ENCODE results near the gene C16orf90.
"Not testable (repeated sequence)": the region's sequence is repeated elsewhere in the genome, so short reads cannot be mapped to it uniquely, and the experiment has no call there.

C16orf90 gene

GRCh38 chr16:3482659-3483241, 12.5 kb downstream of the C16orf90 start:
- H3K4me1 ChIP-seq (ENCODE audit: insufficient read depth, low read length): peaks cover 9% of the 10 kb centered on the region
- H3K9ac ChIP-seq (ENCODE audit: low read depth, low read length): no peak overlapping the region
- H3K36me3 ChIP-seq (ENCODE audit: insufficient read depth, low read length): peaks cover 7% of the 10 kb centered on the region
- H3K9me3 ChIP-seq (ENCODE audit: control insufficient read depth, insufficient read depth, low read length): no peaks in the 10 kb centered on the region

DNA sequence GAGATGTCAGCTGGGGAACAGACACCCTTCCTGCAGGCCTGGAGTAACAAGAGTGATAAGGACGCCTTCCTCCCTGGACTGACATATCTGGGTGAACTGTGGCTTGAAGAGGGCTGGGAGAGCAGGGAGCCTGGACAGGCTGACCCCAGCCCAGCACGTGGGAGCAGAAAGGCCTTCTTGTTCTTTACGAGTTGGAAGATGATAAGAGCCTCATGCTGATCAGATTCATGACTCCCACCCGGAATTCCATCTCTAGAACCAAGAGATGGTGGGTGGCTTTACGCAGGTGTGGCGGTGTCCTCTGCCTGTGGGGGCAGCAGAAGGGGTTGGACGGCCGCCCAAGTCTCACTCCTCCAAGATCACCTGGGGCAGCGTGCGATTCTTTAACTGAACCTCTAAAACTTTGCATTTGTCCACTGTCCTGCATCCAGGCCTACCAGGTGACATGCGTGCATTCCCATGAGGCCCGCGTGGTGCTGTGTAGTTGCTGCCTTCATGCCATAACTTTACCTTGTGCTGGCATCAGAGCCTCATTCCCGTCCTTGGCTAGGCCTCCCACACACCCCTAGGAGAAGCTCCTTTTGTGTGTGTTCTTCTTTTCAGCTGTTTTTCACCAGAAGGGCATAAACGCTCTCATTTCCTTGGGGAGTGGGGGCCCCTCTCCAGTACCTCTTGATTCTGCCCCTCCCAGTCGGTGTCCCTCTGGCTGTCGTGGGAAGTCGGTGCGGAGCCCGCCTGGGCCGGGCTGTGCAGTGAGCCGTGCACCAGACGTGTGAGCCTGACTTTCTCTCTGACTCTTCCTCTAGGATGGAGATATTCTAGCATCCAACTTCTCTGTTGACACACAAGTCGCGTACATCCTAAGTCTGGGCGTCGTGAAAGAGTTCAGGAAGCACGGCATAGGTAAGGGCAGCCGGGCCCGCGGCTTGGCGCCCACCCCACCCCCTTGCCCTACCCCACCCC, 13.3 kb downstream of the C16orf90 start:
- Histone ChIP-seq H3K4me1 (ENCODE audit: insufficient read depth, low read length) (peaks cover 9% of the 10 kb centered on the region), H3K9me3 (ENCODE audit: control insufficient read depth, insufficient read depth, low read length) (no peaks in the 10 kb centered on the region), H3K36me3 (ENCODE audit: insufficient read depth, low read length) (peaks cover 7% of the 10 kb centered on the region), H3K9ac (ENCODE audit: low read depth, low read length) (no peak overlapping the region)

- Histone ChIP-seq H3K9ac (ENCODE audit: low read depth, low read length) (no peak overlapping the region), H3K9me3 (ENCODE audit: control insufficient read depth, insufficient read depth, low read length) (no peaks in the 10 kb centered on the region), H3K4me1 (ENCODE audit: insufficient read depth, low read length) (peaks cover 9% of the 10 kb centered on the region), H3K36me3 (ENCODE audit: insufficient read depth, low read length) (peaks cover 7% of the 10 kb centered on the region)
Observed at GRCh38 chr16:3480901-3481695, 14.2 kb downstream of the C16orf90 start.

DNA sequence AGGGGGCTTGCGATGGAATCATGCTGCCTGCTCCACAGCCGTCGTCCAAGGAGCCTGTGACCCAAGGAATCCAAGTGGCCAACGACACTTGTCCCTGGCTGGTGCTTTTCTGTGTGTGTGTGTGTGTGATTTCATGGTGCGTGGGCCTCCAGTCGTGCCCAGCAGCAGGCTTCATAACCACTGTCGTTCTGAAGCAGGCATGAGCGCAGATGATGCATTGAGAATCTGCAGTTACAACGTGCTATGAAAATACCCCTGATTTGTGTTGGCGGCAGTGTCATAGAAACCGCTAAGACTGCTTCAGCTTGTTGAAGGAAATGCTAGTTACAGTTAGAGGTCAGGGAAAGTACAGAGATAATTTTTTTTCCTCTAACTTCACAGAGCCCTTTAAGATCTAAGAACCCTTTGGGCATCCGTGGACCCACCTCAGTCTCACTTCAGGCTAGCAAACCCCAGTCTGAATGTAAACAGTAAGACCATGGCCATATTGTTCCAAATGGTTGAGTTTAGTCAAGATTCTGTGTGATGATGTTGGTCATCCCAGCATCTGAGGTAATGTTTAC, 15.6 kb downstream of the C16orf90 start:
- Histone ChIP-seq H3K9me3 (ENCODE audit: control insufficient read depth, insufficient read depth, low read length) (no peaks in the 10 kb centered on the region), H3K36me3 (ENCODE audit: insufficient read depth, low read length) (peaks cover 7% of the 10 kb centered on the region)

GRCh38 chr16:3478242-3478925, 16.9 kb downstream of the C16orf90 start:
- Histone ChIP-seq H3K9me3 (ENCODE audit: control insufficient read depth, insufficient read depth, low read length) (no peaks in the 10 kb centered on the region), H3K4me1 (ENCODE audit: insufficient read depth, low read length) (peaks cover 9% of the 10 kb centered on the region), H3K9ac (ENCODE audit: low read depth, low read length) (no peak overlapping the region), H3K36me3 (ENCODE audit: insufficient read depth, low read length) (peaks cover 7% of the 10 kb centered on the region)

More for the DNA sequence above, 15.6 kb downstream of the C16orf90 start:
- Histone ChIP-seq H3K9ac (ENCODE audit: low read depth, low read length) (no peak overlapping the region), H3K4me1 (ENCODE audit: insufficient read depth, low read length) (peaks cover 9% of the 10 kb centered on the region)

DNA sequence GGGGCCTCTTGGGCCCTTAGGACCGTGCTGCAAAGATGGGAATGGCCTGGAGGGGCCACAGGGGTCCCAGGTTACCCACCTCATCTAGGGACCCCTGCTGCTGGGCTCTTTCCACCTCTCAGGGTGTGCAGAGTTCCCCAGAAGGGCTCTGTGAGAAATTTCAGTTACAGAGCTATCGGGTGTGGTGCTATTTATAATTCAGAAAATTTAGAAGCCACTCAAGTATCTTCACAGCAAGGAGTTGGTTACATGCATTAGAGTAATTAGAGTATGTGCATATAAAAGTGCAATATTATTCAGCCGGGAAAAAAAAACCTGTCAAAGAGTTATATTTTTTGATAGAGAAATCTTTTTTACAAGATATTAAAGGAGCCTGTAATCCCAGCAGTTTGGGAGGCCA, 18.9 kb downstream of the C16orf90 start:
- Histone ChIP-seq H3K36me3 (ENCODE audit: insufficient read depth, low read length) (peaks cover 7% of the 10 kb centered on the region), H3K9me3 (ENCODE audit: control insufficient read depth, insufficient read depth, low read length) (no peaks in the 10 kb centered on the region), H3K9ac (ENCODE audit: low read depth, low read length) (no peak overlapping the region), H3K4me1 (ENCODE audit: insufficient read depth, low read length) (peaks cover 5% of the 10 kb centered on the region)

DNA sequence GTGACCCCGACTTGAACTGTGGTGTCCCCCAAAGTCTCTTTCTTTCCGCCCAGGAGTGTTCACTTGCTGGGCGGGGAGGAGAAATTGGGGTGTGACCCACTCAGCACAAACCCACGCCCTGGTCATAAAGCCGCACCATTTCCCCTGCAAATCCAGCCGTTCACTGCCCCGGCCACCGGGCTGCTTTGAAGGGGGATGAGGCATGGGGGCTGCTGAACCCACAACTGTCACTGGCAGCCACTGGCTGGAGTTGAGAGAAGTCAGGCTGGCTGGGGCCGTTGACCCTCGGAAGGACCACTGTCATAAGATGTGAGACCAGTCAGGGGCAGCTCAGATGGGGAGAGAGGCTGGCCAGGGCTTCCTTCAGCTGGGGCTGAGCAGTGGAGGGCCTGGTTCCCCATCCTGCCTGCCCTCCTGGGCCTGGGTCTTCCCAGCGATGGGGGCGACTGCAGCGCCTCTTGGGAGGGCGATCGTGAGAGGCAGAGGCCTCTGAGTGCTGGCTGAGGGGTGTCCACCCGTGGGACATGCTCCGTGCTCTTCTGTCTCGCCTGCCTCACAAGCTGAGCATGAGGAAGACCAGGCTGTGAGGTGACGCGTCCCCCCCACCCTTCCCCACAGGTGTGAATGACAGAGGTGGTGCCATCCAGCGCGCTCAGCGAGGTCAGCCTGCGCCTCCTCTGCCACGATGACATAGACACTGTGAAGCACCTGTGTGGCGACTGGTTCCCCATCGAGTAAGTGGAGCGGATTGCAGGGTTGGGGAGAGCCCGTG, 19.5 kb downstream of the C16orf90 start:
- Histone ChIP-seq H3K36me3 (ENCODE audit: insufficient read depth, low read length) (peaks cover 7% of the 10 kb centered on the region), H3K4me1 (ENCODE audit: insufficient read depth, low read length) (peaks cover 1% of the 10 kb centered on the region), H3K9me3 (ENCODE audit: control insufficient read depth, insufficient read depth, low read length) (no peaks in the 10 kb centered on the region), H3K9ac (ENCODE audit: low read depth, low read length) (no peak overlapping the region)

DNA sequence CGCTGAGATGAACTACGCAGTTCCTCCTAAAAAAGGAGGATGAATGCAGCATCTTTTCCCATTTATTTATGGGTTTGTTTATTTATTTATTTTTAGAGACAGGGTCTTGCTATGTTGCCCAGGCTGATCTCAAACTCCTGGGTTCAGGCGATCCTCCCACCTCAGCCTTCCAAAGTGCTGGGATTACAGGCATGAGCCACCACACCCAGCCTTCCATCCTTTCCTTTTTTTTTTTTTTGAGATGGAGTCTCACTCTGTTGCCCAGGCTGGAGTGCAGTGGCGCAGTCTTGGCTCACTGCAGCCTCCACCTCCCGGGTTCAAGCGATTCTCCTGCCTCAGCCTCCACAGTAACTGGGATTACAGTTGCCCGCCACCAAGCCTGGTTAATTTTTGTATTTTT, 20.4 kb downstream of the C16orf90 start:
- H3K4me1 ChIP-seq (ENCODE audit: insufficient read depth, low read length); H3K9ac ChIP-seq (ENCODE audit: low read depth, low read length); H3K9me3 ChIP-seq (ENCODE audit: control insufficient read depth, insufficient read depth, low read length); H3K36me3 ChIP-seq (ENCODE audit: insufficient read depth, low read length): not testable (repeated sequence)

GRCh38 chr16:3474136-3474779, 21.0 kb downstream of the C16orf90 start:
- Histone ChIP-seq H3K9me3 (ENCODE audit: control insufficient read depth, insufficient read depth, low read length) (no peaks in the 10 kb centered on the region), H3K4me1 (ENCODE audit: insufficient read depth, low read length) (no peaks in the 10 kb centered on the region), H3K9ac (ENCODE audit: low read depth, low read length) (no peak overlapping the region), H3K36me3 (ENCODE audit: insufficient read depth, low read length) (peaks cover 2% of the 10 kb centered on the region; the same call in 1 of the 2 replicates)

- H3K9ac ChIP-seq (ENCODE audit: low read depth, low read length); H3K9me3 ChIP-seq (ENCODE audit: control insufficient read depth, insufficient read depth, low read length); H3K4me1 ChIP-seq (ENCODE audit: insufficient read depth, low read length); H3K36me3 ChIP-seq (ENCODE audit: insufficient read depth, low read length): not testable (repeated sequence)
Observed at GRCh38 chr16:3473596-3473943, 21.7 kb downstream of the C16orf90 start.

GRCh38 chr16:3472878-3473595, 22.3 kb downstream of the C16orf90 start:
- peaks cover 2% of the 10 kb centered on the region; the same call in 1 of the 2 replicates for H3K4me1 ChIP-seq (ENCODE audit: insufficient read depth, low read length)
- H3K9ac ChIP-seq (ENCODE audit: low read depth, low read length): no peak overlapping the region
- no peaks in the 10 kb centered on the region for H3K36me3 ChIP-seq (ENCODE audit: insufficient read depth, low read length)
- H3K9me3 ChIP-seq (ENCODE audit: control insufficient read depth, insufficient read depth, low read length): no peaks in the 10 kb centered on the region

DNA sequence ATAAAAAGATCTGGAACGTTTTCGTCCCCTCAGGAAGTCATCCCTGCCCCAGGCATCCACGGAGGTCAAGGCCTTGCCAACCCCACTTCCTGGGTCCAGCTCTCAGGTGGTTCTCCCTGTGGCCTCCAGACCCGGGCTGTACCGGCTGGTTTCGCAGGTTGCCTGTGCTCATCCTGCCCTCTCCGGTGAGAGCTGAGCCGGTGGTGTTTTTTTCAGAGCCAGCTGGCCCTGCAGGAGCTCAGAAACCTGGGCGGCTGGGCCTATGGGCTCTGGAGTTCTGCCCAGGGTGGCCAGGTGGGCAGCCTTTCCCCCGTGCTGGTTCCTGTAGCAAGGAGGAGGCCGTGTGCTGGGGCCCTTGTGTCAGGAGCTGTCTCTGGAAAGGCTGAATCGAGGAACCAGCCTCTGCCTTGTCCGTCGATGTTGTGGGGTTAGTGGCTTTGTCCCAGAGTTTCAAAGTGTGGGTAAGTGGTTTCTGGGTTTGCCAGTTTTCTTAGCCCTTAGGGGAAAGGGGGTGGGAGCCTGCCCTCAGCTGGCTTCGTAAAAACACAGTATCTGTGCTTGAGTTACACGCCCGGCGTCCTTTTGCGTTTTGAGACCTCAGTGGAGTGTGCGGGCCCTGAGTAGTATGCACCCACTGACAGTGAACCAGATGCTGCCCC, 23.6 kb downstream of the C16orf90 start:
- H3K9ac ChIP-seq (ENCODE audit: low read depth, low read length): no peak overlapping the region
- no peaks in the 10 kb centered on the region for H3K9me3 ChIP-seq (ENCODE audit: control insufficient read depth, insufficient read depth, low read length)
- H3K4me1 ChIP-seq (ENCODE audit: insufficient read depth, low read length): peaks cover 9% of the 10 kb centered on the region
- H3K36me3 ChIP-seq (ENCODE audit: insufficient read depth, low read length): no peaks in the 10 kb centered on the region

Data from ES-I3 (cell line).